Osteoblast (primary cell): ENCODE measurements around the gene MAPKAPK2. TPM values are rescaled to one million over a fixed set of nuclear protein-coding genes. Genes with fewer than 3 reads are reported as not detected.

Source experiments
- DNase-seq: peaks from one replicate; pipeline ENCODE4 v3.0.0; 2011; ENCODE audit warnings: low spot score, mixed read lengths; ENCODE audit not compliant: insufficient read length; ENCODE audit errors: missing footprints
- H2AFZ ChIP-seq: 2 replicates; pipeline ENCODE4 v1.6.0; 2011; ENCODE audit warnings: mild to moderate bottlenecking, low read length
- H3K27ac ChIP-seq: 2 replicates; pipeline ENCODE4 v1.5.1; 2011; ENCODE audit warnings: mild to moderate bottlenecking, low read depth, low read length, moderate library complexity
- H3K27me3 ChIP-seq: 2 replicates; pipeline ENCODE4 v1.6.0; 2012; ENCODE audit warnings: mild to moderate bottlenecking, control low read depth, inconsistent platforms, low read length, moderate library complexity; ENCODE audit not compliant: insufficient read depth
- H3K36me3 ChIP-seq: 2 replicates; pipeline ENCODE4 v1.5.1; 2011; ENCODE audit warnings: mild to moderate bottlenecking, low read length, control low read depth, moderate library complexity; ENCODE audit not compliant: insufficient read depth
- H3K4me1 ChIP-seq: 2 replicates; pipeline ENCODE4 v1.5.1; 2011; ENCODE audit warnings: mild to moderate bottlenecking, low read length, control low read depth, moderate library complexity; ENCODE audit not compliant: insufficient read depth
- H3K4me2 ChIP-seq: 2 replicates; pipeline ENCODE4 v1.6.0; 2011; ENCODE audit warnings: mild to moderate bottlenecking, low read length; ENCODE audit not compliant: insufficient read depth
- H3K4me3 ChIP-seq: fragments of 200-600 bp; sonication (generic); 3 replicates; pipeline ENCODE4 v1.5.1; 2012; ENCODE audit warnings: mild to moderate bottlenecking, low read length, inconsistent platforms; ENCODE audit not compliant: insufficient read depth
- H3K79me2 ChIP-seq: 2 replicates; pipeline ENCODE4 v1.6.0; 2012; ENCODE audit warnings: mild to moderate bottlenecking, low read length, control low read depth, inconsistent platforms; ENCODE audit not compliant: insufficient read depth
- H3K9me3 ChIP-seq: 2 replicates; pipeline ENCODE4 v1.5.1; 2011; ENCODE audit warnings: low read depth, low read length, control low read depth
- H4K20me1 ChIP-seq: 2 replicates; pipeline ENCODE4 v1.6.0; 2012; ENCODE audit warnings: mild to moderate bottlenecking, low read length, control low read depth; ENCODE audit not compliant: insufficient read depth
- CTCF ChIP-seq: IDR thresholded peaks from 2 replicates; pipeline ENCODE4 v1.5.1; 2011; ENCODE audit warnings: mild to moderate bottlenecking, low read depth, low read length, moderate library complexity; ENCODE audit errors: extremely low read depth
- total RNA-seq: library from RNA; depleted of rRNA; stranded (reverse); fragments of >200 nt; gene quantifications from 2 replicates; pipeline ENCODE4 v1.2.3, GENCODE V29; 2012

MAPKAPK2 gene
- total RNA-seq, 1 donor, result 38.0 TPM

GRCh38 chr1:206678490-206678889, 6.2 kb upstream of the MAPKAPK2 start:
- TF ChIP-seq CTCF, result no peak
- H3K36me3 ChIP-seq, result no peaks in the 10 kb centered on the region
- H4K20me1 ChIP-seq, result no peaks in the 10 kb centered on the region
- H3K4me2 ChIP-seq, result no peak overlapping the region
- no peaks in the 10 kb centered on the region for H3K9me3 ChIP-seq
- no peak overlapping the region for H2AFZ ChIP-seq
- peaks cover 21% of the 10 kb centered on the region for H3K4me1 ChIP-seq
- H3K27me3 ChIP-seq, result peaks cover 10% of the 10 kb centered on the region
- no peak for DNase-seq
- no peaks in the 10 kb centered on the region for H3K79me2 ChIP-seq
- H3K27ac ChIP-seq, result no peak overlapping the region
- H3K4me3 ChIP-seq, result no peak overlapping the region

- Histone ChIP-seq H3K4me2 (no peak overlapping the region), H3K79me2 (no peaks in the 10 kb centered on the region), H3K4me1 (peaks cover 8% of the 10 kb centered on the region), H3K36me3 (no peaks in the 10 kb centered on the region), H3K4me3 (no peak overlapping the region), H2AFZ (no peak overlapping the region), H4K20me1 (no peaks in the 10 kb centered on the region), H3K27ac (no peak overlapping the region), H3K27me3 (peaks cover 16% of the 10 kb centered on the region), H3K9me3 (no peaks in the 10 kb centered on the region)
- no peak for DNase-seq
- TF ChIP-seq CTCF, result no peak
These were observed 4.9 kb upstream of the MAPKAPK2 start for GRCh38 chr1:206679738-206680211.

- H3K4me2 ChIP-seq, result no peak overlapping the region
- peaks cover 3% of the 10 kb centered on the region for H3K4me1 ChIP-seq
- no peak for DNase-seq
- H3K27ac ChIP-seq, result no peak overlapping the region
- H3K4me3 ChIP-seq, result no peak overlapping the region
- no peak for TF ChIP-seq CTCF
- H4K20me1 ChIP-seq, result no peaks in the 10 kb centered on the region
- peaks cover 16% of the 10 kb centered on the region for H3K27me3 ChIP-seq
- no peaks in the 10 kb centered on the region for H3K9me3 ChIP-seq
- no peak overlapping the region for H2AFZ ChIP-seq
- no peaks in the 10 kb centered on the region for H3K36me3 ChIP-seq
- peaks cover 1% of the 10 kb centered on the region for H3K79me2 ChIP-seq
These were observed 4.4 kb upstream of the MAPKAPK2 start for GRCh38 chr1:206680279-206680678.

- Histone ChIP-seq H3K79me2 (peaks cover 10% of the 10 kb centered on the region), H2AFZ (no peak overlapping the region), H3K27ac (no peak overlapping the region), H3K4me2 (no peak overlapping the region), H4K20me1 (peaks cover 3% of the 10 kb centered on the region), H3K9me3 (no peaks in the 10 kb centered on the region), H3K27me3 (peaks cover 16% of the 10 kb centered on the region), H3K4me3 (no peak overlapping the region), H3K4me1 (no peaks in the 10 kb centered on the region), H3K36me3 (no peaks in the 10 kb centered on the region)
- TF ChIP-seq CTCF, result no peak
- DNase-seq, result no peak
These were observed 3.3 kb upstream of the MAPKAPK2 start for GRCh38 chr1:206681359-206681758.
